Type B pancreatic cell (in vitro differentiated cells): Measurements from ENCODE around the gene ASIC2. TPM values are rescaled to one million over a fixed set of nuclear protein-coding genes. Genes with fewer than 3 reads are reported as not detected.

Experiments used
- DNase-seq: peaks from one replicate; pipeline ENCODE4 v3.0.0; 2021; ENCODE audit warnings: mixed read lengths; ENCODE audit not compliant: unreplicated experiment; ENCODE audit errors: extremely low spot score
- H3K27ac Mint-ChIP-seq: 2 replicates; pipeline ENCODE4 v1.8.0; 2021; ENCODE audit warnings: mild to moderate bottlenecking, mixed read lengths
- H3K27me3 Mint-ChIP-seq: 2 replicates; pipeline ENCODE4 v1.8.0; 2021; ENCODE audit warnings: mixed read lengths
- H3K36me3 Mint-ChIP-seq: 2 replicates; pipeline ENCODE4 v1.8.0; 2021; ENCODE audit warnings: mixed read lengths
- H3K4me1 Mint-ChIP-seq: one replicate; pipeline ENCODE4 v1.8.0; 2021; ENCODE audit warnings: mixed read lengths; ENCODE audit not compliant: unreplicated experiment
- H3K4me3 Mint-ChIP-seq: 2 replicates; pipeline ENCODE4 v1.8.0; 2021; ENCODE audit warnings: mild to moderate bottlenecking, mixed read lengths
- H3K9me3 Mint-ChIP-seq: 2 replicates; pipeline ENCODE4 v1.8.0; 2021; ENCODE audit warnings: mixed read lengths
- total RNA-seq: library from RNA; stranded (reverse); gene quantifications from 2 replicates; pipeline ENCODE4 v1.2.1, GENCODE V29; 2021; ENCODE audit warnings: low replicate concordance
- TF ChIP-seq, protein P1 (sequence below): fragments of 200-600 bp; sonication (generic); conservative IDR thresholded peaks from 2 replicates; pipeline ENCODE4 v1.5.0; 2021; ENCODE audit warnings: antibody characterized with exemption, mild to moderate bottlenecking

Gene ASIC2
- total RNA-seq, 1 donor from 2014 or later, result 3.4 TPM

GRCh38 chr17:33055171-33055611 lies 237.9 kb downstream of the ASIC2 start:
- TF ChIP-seq, protein P1, sequence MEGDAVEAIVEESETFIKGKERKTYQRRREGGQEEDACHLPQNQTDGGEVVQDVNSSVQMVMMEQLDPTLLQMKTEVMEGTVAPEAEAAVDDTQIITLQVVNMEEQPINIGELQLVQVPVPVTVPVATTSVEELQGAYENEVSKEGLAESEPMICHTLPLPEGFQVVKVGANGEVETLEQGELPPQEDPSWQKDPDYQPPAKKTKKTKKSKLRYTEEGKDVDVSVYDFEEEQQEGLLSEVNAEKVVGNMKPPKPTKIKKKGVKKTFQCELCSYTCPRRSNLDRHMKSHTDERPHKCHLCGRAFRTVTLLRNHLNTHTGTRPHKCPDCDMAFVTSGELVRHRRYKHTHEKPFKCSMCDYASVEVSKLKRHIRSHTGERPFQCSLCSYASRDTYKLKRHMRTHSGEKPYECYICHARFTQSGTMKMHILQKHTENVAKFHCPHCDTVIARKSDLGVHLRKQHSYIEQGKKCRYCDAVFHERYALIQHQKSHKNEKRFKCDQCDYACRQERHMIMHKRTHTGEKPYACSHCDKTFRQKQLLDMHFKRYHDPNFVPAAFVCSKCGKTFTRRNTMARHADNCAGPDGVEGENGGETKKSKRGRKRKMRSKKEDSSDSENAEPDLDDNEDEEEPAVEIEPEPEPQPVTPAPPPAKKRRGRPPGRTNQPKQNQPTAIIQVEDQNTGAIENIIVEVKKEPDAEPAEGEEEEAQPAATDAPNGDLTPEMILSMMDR, result no peak
- Mint-ChIP-seq H3K27me3 (peaks cover 17% of the 10 kb centered on the region), H3K36me3 (no peaks in the 10 kb centered on the region), H3K27ac (no peak overlapping the region), H3K4me3 (no peak overlapping the region), H3K9me3 (no peaks in the 10 kb centered on the region), H3K4me1 (no peaks in the 10 kb centered on the region)
- DNase-seq, result no peak

GRCh38 chr17:33054412-33054811 lies 238.7 kb downstream of the ASIC2 start:
- Mint-ChIP-seq H3K27me3 (peaks cover 20% of the 10 kb centered on the region), H3K4me1 (no peaks in the 10 kb centered on the region), H3K27ac (no peak overlapping the region), H3K9me3 (no peaks in the 10 kb centered on the region), H3K36me3 (no peaks in the 10 kb centered on the region), H3K4me3 (no peak overlapping the region)
- DNase-seq, result no peak
- TF ChIP-seq, protein P1, result no peak

GRCh38 chr17:33053676-33054075 lies 239.4 kb downstream of the ASIC2 start:
- Mint-ChIP-seq H3K4me3 (no peak overlapping the region), H3K4me1 (no peaks in the 10 kb centered on the region), H3K27me3 (peaks cover 23% of the 10 kb centered on the region), H3K27ac (no peak overlapping the region), H3K36me3 (no peaks in the 10 kb centered on the region), H3K9me3 (no peaks in the 10 kb centered on the region)
- TF ChIP-seq, protein P1, result no peak
- no peak for DNase-seq

GRCh38 chr17:33052856-33053255 lies 240.2 kb downstream of the ASIC2 start:
- no peaks in the 10 kb centered on the region for H3K36me3 Mint-ChIP-seq
- H3K9me3 Mint-ChIP-seq, result no peaks in the 10 kb centered on the region
- H3K27me3 Mint-ChIP-seq, result peaks cover 25% of the 10 kb centered on the region
- TF ChIP-seq, protein P1, result no peak
- DNase-seq, result no peak
- H3K4me3 Mint-ChIP-seq, result no peak overlapping the region
- H3K4me1 Mint-ChIP-seq, result no peaks in the 10 kb centered on the region
- H3K27ac Mint-ChIP-seq, result no peak overlapping the region

DNA sequence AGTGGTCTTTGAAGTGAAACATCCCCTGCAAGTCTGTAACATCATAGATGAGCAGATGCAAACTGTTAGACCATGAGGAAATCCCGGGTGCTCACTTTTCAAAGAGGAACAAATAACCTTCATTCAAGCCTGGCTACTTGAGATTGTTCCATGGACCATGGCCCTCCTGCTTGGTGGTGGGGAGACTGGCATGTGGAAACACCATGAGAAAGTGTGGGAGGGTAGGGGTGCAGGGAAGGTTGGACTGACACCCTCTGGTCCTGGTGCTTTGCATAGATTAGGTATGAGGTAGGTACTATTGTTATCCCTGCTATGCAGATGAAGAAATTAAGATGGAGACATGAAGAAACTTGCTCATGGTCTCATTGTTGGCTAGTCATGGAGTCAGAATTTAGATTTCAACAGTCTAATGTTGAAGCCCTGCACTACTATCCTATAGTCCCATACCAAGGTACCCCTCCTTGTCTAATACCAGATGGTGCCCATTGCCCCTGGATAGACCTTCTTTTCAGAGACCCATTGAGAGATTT lies 242.4 kb downstream of the ASIC2 start:
- Mint-ChIP-seq H3K27ac (no peak overlapping the region), H3K4me3 (no peak overlapping the region)
- TF ChIP-seq, protein P1, result no peak

More for the DNA sequence above, 242.4 kb downstream of the ASIC2 start:
- H3K4me1 Mint-ChIP-seq, result no peaks in the 10 kb centered on the region
- no peak for DNase-seq
- H3K9me3 Mint-ChIP-seq, result no peaks in the 10 kb centered on the region
- peaks cover 31% of the 10 kb centered on the region for H3K27me3 Mint-ChIP-seq
- H3K36me3 Mint-ChIP-seq, result no peaks in the 10 kb centered on the region
